Natural killer cell (primary cell): ENCODE data around the gene CBLB. TPM values are rescaled to one million over a fixed set of nuclear protein-coding genes. Genes with fewer than 3 reads are reported as not detected.
A peak's percentile ranks its signal among the peaks of the same experiment; 100 is the strongest.

Experiments used
- ATAC-seq, 3 donors: fragments of 150-1000 bp in 2 of 3; fragments of 200-7000 bp in 1 of 3; cut with Tn5 transposase; 1 replicate in 1 of 3; 2 replicates in 2 of 3; pipeline ENCODE4 v1.10.0; 2021; ENCODE audit warnings: mild to moderate bottlenecking in 2 of 3, moderate library complexity in 2 of 3
- DNase-seq, 2 donors: peaks; one replicate each; pipeline versions ENCODE4 v3.0.0 to v3.0.0-alpha.2; 2013 to 2021; ENCODE audit warnings: mixed read lengths in 1 of 2
- H3K27ac ChIP-seq: one replicate; pipeline ENCODE4 v1.5.1; 2013; ENCODE audit warnings: mild to moderate bottlenecking, low read length
- H3K27me3 ChIP-seq: one replicate; pipeline ENCODE4 v1.6.1; 2013; ENCODE audit warnings: low read length; ENCODE audit not compliant: control insufficient read depth, insufficient read depth
- H3K36me3 ChIP-seq: one replicate; pipeline ENCODE4 v1.6.1; 2013; ENCODE audit warnings: low read length; ENCODE audit not compliant: control insufficient read depth, insufficient read depth
- H3K4me1 ChIP-seq: one replicate; pipeline ENCODE4 v1.6.1; 2013; ENCODE audit warnings: low read length; ENCODE audit not compliant: control insufficient read depth, insufficient read depth
- H3K4me3 ChIP-seq: one replicate; pipeline ENCODE4 v1.5.1; 2013; ENCODE audit warnings: low read length
- H3K9me3 ChIP-seq: one replicate; pipeline ENCODE4 v1.6.1; 2013; ENCODE audit warnings: low read length; ENCODE audit not compliant: control insufficient read depth, insufficient read depth
- H3K27ac Mint-ChIP-seq, 2 donors: one replicate each; pipeline ENCODE4 v1.8.0; 2022; ENCODE audit warnings: mild to moderate bottlenecking in 2 of 2, mixed read lengths in 2 of 2, moderate library complexity in 1 of 2
- H3K27me3 Mint-ChIP-seq, 2 donors: one replicate each; pipeline ENCODE4 v1.8.0; 2022; ENCODE audit warnings: low read depth in 2 of 2, mixed read lengths in 2 of 2
- H3K36me3 Mint-ChIP-seq: one replicate; pipeline ENCODE4 v1.8.0; 2022; ENCODE audit warnings: mixed read lengths
- H3K4me1 Mint-ChIP-seq, 2 donors: one replicate each; pipeline ENCODE4 v1.8.0; 2022; ENCODE audit warnings: mixed read lengths in 2 of 2
- H3K4me3 Mint-ChIP-seq: one replicate; pipeline ENCODE4 v1.8.0; 2022; ENCODE audit warnings: mild to moderate bottlenecking, moderate library complexity, mixed read lengths
- H3K9me3 Mint-ChIP-seq, 2 donors: one replicate each; pipeline ENCODE4 v1.8.0; 2022; ENCODE audit warnings: mixed read lengths in 2 of 2
- CTCF ChIP-seq: fragments of 200-600 bp; IDR thresholded peaks from one replicate; pipeline ENCODE4 v1.8.0; 2022; ENCODE audit warnings: antibody characterized with exemption
- WGBS: methylation state at CpG from one replicate; pipeline ENCODE4 v1.1.7; 2013; ENCODE audit warnings: missing lambda C conversion rate; ENCODE audit not compliant: insufficient coverage; 5-methylcytosine and 5-hydroxymethylcytosine counted together
- intact Hi-C: fragments of 100-400 bp; cut with micrococcal nuclease; formaldehyde crosslinking; loops from one replicate; pipeline ENCODE4 v1.14.2; 2022
- total RNA-seq, 4 donors: library from RNA; stranded (reverse); fragments of 120-200 nt in 1 of 4; gene quantifications; one replicate each; pipeline versions ENCODE4 v1.2.3 to v1.2.4, GENCODE V29; 2013 to 2022

CBLB gene
- total RNA-seq, 3 donors from 2014 or later (not counting 1 experiment from before 2014, with no cell fraction given) = 180 to 287 (median 230) TPM

DNA sequence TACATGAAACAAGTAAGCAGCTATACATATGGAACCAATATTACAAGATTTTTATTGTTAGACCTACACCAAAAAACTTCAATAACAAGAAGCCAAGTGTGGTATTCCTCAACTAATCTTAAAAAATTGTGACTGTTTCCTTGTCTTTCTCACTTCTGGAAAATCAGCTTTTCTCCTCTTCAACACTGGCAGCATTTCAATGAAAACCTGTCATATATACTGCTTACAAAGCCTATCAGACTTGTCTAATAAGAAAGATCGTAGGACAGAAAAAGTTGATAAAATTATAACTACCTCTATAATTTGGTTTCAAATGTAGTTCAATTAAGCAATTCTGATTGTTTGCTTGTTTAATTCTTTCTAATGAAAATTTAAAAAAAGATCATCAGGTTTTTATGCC is 55.1 kb downstream of the CBLB start:
- no peaks in the 10 kb centered on the region for H3K27me3 ChIP-seq
- no peak overlapping the region for H3K27ac ChIP-seq
- no peak overlapping the region for H3K4me3 Mint-ChIP-seq
- H3K9me3 ChIP-seq = no peaks in the 10 kb centered on the region
- ATAC-seq = no peak
- no peak for TF ChIP-seq CTCF
- H3K36me3 Mint-ChIP-seq = no peaks in the 10 kb centered on the region
- intact Hi-C loops = no loop called here
- peaks cover 3% of the 10 kb centered on the region for H3K36me3 ChIP-seq
- H3K4me1 Mint-ChIP-seq = peaks cover 51 to 58% of the 10 kb centered on the region in 2 donors
- H3K9me3 Mint-ChIP-seq = no peaks in the 10 kb centered on the region
- no CpG with 5 or more reads among the region's 1 CpG for WGBS
- H3K4me3 ChIP-seq = no peak overlapping the region
- H3K4me1 ChIP-seq = peaks cover 4% of the 10 kb centered on the region
- DNase-seq = no peak
- H3K27ac Mint-ChIP-seq = peak overlapping the region in 1 of 2 donors; percentile 44
- H3K27me3 Mint-ChIP-seq = no peaks in the 10 kb centered on the region

- H3K27me3 Mint-ChIP-seq = no peaks in the 10 kb centered on the region
- ATAC-seq = no peak
- no peak overlapping the region for H3K27ac ChIP-seq
- H3K27me3 ChIP-seq = no peaks in the 10 kb centered on the region
- DNase-seq = no peak
- H3K27ac Mint-ChIP-seq = peak overlapping the region; percentile 57 to 71
- H3K4me1 ChIP-seq = peaks cover 5% of the 10 kb centered on the region
- peaks cover 3% of the 10 kb centered on the region for H3K36me3 ChIP-seq
- no peaks in the 10 kb centered on the region for H3K9me3 ChIP-seq
- no peak for TF ChIP-seq CTCF
- peaks cover 48 to 54% of the 10 kb centered on the region in 2 donors for H3K4me1 Mint-ChIP-seq
- H3K9me3 Mint-ChIP-seq = no peaks in the 10 kb centered on the region
- WGBS = 93% methylated on average over 1 of the region's 1 CpG
- H3K4me3 Mint-ChIP-seq = no peak overlapping the region
- H3K36me3 Mint-ChIP-seq = no peaks in the 10 kb centered on the region
- H3K4me3 ChIP-seq = no peak overlapping the region
- intact Hi-C loops = no loop called here
Measured at GRCh38 chr3:105812194-105812586, 56.6 kb downstream of the CBLB start.

DNA sequence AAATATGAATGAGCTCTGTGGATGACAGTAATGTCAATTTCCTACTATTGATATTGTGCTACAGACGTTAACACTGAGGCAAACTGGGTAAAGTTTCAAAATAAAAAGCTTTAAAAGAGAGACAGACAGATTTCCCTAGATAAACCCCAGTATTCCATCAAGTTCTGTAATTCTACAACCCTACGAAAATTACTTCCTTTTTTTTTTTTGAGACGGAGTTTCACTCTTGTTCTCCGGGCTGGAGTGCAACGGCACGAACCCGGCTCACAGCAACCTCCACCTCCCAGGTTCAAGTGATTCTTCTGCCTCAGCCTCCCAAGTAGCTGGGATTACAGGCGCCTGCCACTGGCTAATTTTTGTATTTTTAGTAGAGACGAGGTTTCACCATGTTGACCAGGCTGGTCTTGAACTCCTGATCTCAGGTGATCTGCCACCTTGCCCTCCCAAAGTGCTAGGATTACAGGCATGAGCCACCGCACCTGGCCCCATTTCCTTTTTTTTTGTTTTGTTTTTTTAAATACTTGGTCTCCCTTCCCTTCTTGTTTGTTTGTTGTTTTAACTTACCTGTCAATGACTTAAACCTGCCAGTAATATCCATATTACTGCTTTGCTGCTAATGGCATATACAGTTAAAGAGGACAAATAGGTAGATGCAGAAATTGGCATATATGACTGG is 57.2 kb downstream of the CBLB start:
- no peak overlapping the region for H3K27ac ChIP-seq

More for the DNA sequence above, 57.2 kb downstream of the CBLB start:
- Mint-ChIP-seq H3K9me3 (no peaks in the 10 kb centered on the region), H3K36me3 (no peaks in the 10 kb centered on the region), H3K27me3 (no peaks in the 10 kb centered on the region), H3K4me1 (peaks cover 48 to 50% of the 10 kb centered on the region in 2 donors), H3K27ac (peak overlapping the region; percentile 57 to 71), H3K4me3 (no peak overlapping the region)
- WGBS = 72% methylated on average over 10 of the region's 10 CpGs
- H3K9me3 ChIP-seq = no peaks in the 10 kb centered on the region
- H3K36me3 ChIP-seq = peaks cover 3% of the 10 kb centered on the region
- H3K27me3 ChIP-seq = no peaks in the 10 kb centered on the region
- ATAC-seq = no peak
- no peak for TF ChIP-seq CTCF
- intact Hi-C loops = no loop called here
- DNase-seq = no peak
- no peak overlapping the region for H3K4me3 ChIP-seq
- H3K4me1 ChIP-seq = peaks cover 6% of the 10 kb centered on the region
